ENCODE measurements around the gene ZNF678. TPM values are rescaled to one million over a fixed set of nuclear protein-coding genes. Genes with fewer than 3 reads are reported as not detected.

Gene ZNF678
- total RNA-seq: 5.3 and 8.6 TPM in 2 replicates

DNA sequence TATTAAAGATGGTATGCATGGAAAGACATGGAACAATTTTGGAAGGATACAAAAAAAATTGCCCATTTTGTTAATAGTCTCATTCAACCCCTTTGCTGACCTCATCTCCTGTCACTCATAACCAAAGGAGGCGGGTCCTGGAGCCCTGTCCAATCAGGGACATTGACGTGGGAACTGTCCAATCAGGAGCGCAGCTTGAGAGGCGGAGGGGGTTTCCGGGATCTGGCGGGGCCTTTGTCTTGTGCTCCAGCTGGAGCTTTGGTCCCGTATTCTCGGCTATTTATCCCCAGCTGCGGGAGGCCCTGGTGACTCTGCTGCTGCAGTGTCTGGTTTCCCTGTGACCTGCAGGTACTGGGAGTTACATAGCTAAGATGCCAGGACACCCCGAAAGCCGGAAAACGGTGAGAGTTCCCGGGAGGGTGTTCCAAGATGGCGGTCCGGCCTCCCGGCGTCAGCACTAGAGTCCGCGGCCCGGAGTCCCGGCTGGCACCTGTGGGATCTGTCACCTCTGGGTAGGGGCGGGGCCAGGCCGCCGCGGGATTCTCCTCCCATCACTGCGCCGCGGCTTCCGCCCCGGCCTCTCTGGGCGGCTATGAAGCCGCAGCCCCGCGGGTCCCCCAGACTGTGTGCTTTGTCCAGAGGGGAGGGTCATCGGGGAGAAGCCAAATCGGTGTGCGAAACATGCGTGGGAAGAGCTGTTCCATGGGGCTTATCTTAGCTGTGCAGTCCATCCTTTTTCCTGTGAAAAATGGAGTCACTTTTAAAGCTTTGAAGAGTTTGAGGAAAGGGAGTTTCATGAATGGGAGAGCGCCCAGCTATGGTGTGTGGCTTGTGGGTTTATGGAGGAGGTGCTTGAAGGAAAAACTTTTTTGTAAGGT, at the start of gene ZNF678:
ZNF678 (plus strand) TSS at position 233 of the 878 bp plus-strand sequence. CDS start 87,436 bp downstream, outside the sequence.
- Histone ChIP-seq H3K27me3 (ENCODE audit: control insufficient read depth, insufficient read depth, low read length) (no peaks in the 10 kb centered on the region), H3K36me3 (ENCODE audit: control insufficient read depth, insufficient read depth, low read length) (no peaks in the 10 kb centered on the region), H3K4me3 (ENCODE audit: low read depth, low read length) (peak within 1 kb of the TSS; percentile 51)
- DNase-seq (ENCODE audit: low read depth) (peak; percentile 88), FAIRE-seq (no peak)
- TF ChIP-seq, protein P1, sequence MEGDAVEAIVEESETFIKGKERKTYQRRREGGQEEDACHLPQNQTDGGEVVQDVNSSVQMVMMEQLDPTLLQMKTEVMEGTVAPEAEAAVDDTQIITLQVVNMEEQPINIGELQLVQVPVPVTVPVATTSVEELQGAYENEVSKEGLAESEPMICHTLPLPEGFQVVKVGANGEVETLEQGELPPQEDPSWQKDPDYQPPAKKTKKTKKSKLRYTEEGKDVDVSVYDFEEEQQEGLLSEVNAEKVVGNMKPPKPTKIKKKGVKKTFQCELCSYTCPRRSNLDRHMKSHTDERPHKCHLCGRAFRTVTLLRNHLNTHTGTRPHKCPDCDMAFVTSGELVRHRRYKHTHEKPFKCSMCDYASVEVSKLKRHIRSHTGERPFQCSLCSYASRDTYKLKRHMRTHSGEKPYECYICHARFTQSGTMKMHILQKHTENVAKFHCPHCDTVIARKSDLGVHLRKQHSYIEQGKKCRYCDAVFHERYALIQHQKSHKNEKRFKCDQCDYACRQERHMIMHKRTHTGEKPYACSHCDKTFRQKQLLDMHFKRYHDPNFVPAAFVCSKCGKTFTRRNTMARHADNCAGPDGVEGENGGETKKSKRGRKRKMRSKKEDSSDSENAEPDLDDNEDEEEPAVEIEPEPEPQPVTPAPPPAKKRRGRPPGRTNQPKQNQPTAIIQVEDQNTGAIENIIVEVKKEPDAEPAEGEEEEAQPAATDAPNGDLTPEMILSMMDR (IDR thresholded peaks at IDR 0.05; ENCODE audit: insufficient read depth, low read length, severe bottlenecking): no peak

DNA sequence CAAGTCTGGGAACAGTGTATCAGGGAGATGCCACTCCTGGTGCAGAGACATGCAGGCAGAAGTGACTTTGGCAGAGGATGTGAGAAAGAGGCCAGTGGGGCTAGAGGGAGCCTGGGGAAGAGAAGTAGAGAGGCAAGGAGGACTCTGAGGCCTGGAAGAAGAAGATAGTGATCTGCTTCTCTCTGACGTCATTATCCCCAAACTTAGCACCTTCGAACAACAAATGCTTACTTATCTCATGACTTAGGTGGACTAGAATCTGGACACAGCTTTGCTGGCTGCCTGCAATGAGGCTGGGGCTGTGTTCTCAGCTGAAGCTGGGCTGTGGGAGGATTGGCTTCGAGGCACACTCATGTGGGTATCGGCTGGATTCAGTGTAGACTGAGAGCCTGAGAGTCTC, 44.5 kb upstream of the ZNF678 start:
- Histone ChIP-seq H3K4me3 (ENCODE audit: low read depth, low read length) (no peak overlapping the region), H3K36me3 (ENCODE audit: control insufficient read depth, insufficient read depth, low read length) (no peaks in the 10 kb centered on the region), H3K27me3 (ENCODE audit: control insufficient read depth, insufficient read depth, low read length) (no peaks in the 10 kb centered on the region)
- TF ChIP-seq, protein P1 (IDR thresholded peaks at IDR 0.05; ENCODE audit: insufficient read depth, low read length, severe bottlenecking): no peak
- no peak for DNase-seq (ENCODE audit: low read depth)
- peak; percentile 40 for FAIRE-seq

DNA sequence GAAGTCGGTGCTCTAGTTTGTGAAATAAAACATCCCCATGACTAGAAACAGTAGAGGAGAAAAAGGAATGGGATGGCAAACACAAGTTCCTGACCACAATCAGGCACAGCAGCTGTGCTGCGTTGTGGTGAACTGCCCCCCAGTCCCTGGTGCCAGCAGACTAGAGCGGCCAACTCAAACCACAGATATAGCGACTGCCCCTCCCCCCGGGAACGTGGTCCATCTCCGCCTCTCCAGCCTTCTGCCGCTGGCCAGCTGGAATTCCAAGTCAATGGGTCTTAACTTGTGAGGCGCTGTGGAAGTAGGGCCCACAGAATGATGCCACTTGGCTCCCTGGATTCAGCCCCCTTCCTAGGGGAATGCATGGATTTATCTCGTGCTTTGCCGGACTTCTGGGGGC, 41.6 kb upstream of the ZNF678 start:
- Histone ChIP-seq H3K36me3 (ENCODE audit: control insufficient read depth, insufficient read depth, low read length) (no peaks in the 10 kb centered on the region), H3K27me3 (ENCODE audit: control insufficient read depth, insufficient read depth, low read length) (no peaks in the 10 kb centered on the region), H3K4me3 (ENCODE audit: low read depth, low read length) (no peak overlapping the region)
- TF ChIP-seq, protein P1 (IDR thresholded peaks at IDR 0.05; ENCODE audit: insufficient read depth, low read length, severe bottlenecking): no peak
- FAIRE-seq (no peak), DNase-seq (ENCODE audit: low read depth) (no peak)

DNA sequence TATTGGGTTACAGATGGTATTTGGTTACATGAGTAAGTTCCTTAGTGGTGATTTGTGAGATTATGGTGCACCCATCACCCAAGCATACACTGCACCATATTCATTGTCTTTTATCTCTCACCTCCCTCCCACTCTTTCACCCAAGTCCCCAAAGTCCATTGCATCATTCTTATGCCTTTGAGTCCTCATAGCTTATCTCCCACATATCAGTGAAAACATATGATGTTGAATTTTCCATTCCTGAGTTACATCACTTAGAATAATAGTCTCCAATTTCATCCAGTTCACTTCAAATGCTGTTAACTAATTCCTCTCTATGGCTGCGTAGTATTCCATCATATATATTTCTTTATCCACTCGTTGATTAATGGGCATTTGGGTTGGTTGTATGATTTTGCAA, 36.8 kb upstream of the ZNF678 start:
- DNase-seq (ENCODE audit: low read depth) (no peak), FAIRE-seq (no peak)
- Histone ChIP-seq H3K27me3 (ENCODE audit: control insufficient read depth, insufficient read depth, low read length) (no peaks in the 10 kb centered on the region), H3K4me3 (ENCODE audit: low read depth, low read length) (no peak overlapping the region), H3K36me3 (ENCODE audit: control insufficient read depth, insufficient read depth, low read length) (no peaks in the 10 kb centered on the region)
- TF ChIP-seq, protein P1 (IDR thresholded peaks at IDR 0.05; ENCODE audit: insufficient read depth, low read length, severe bottlenecking): no peak

DNA sequence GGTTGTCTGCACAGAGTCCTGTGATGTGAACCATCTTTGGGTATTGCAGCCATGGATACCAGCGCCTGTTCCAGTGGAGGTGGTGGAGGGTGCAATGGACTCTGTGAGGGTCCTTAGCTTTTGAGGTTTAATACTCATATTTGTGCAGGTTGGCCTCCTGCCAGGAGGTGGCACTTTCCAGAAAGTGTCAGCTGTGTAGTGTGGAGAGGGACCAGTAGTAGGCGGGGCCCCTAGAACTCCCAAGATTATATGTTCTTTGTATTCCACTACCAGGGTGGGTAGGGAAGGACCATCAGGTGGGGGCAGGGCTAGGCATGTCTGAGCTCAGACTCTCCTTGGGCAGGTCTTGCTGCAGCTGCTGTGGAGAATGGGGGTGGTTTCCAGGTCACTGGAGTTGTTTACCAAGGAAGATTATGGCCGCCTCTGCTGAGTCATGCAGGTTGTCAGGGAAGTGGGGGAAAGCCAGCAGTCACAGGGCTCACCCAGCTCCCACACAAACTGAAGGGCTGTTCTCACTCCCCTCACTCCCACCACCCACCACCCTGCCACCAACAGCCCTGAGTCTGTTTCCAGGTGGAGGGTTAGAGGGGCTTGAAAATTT, 31.2 kb upstream of the ZNF678 start:
- Histone ChIP-seq H3K27me3 (ENCODE audit: control insufficient read depth, insufficient read depth, low read length) (no peaks in the 10 kb centered on the region), H3K4me3 (ENCODE audit: low read depth, low read length) (no peak overlapping the region), H3K36me3 (ENCODE audit: control insufficient read depth, insufficient read depth, low read length) (no peaks in the 10 kb centered on the region)
- TF ChIP-seq, protein P1 (IDR thresholded peaks at IDR 0.05; ENCODE audit: insufficient read depth, low read length, severe bottlenecking): no peak
- DNase-seq (ENCODE audit: low read depth) (peak; percentile 26), FAIRE-seq (no peak)

Measured in bronchial epithelial cell (primary cell).